ENCODE data around the gene NHSL1. TPM values are rescaled to one million over a fixed set of nuclear protein-coding genes. Genes with fewer than 3 reads are reported as not detected.

NHSL1 gene
- total RNA-seq, 2 donors from 2014 or later: 82.8 to 94.8 TPM

DNA sequence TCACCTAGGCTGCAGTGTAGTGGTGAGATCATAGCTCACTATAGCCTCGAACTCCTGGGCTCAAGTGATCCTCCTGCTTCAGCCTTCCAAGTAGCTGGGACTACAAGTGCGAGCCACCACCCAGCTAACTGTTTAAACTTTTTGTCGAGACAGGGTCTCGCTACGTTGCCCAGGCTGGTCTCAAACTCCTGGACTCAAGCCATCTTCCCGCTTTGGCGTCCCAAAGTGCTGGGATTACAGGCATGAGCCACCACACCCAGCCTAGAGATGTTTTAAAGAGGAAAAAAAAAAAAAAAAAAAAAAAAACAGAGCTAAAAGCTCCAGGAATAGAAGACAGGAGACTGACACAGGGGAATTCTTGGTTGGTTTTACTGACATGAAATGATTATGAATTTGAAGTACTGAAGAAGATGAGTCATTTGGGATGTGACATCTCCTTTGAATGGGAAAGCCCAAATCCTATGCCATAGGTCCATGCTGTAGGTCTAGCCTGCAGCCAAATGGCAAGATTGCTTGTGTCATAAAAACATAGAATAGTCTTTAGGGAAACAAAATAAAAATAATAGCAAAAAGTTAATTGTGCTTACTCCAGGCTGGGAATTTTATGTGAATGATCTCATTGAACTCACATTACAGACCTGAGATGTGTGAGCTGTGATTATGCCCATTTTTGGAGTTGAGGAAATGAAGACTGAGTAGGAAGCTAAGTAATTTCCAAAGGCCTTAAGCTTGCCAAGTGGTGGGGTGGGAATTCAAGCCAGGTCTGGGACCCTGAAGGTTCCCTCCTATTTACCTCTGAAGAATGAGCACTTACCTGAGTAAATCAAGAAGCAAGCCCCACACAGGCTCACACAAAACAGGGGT is 24.3 kb upstream of the NHSL1 start:
- Histone ChIP-seq H3K27me3 (no peaks in the 10 kb centered on the region), H3K9me3 (no peaks in the 10 kb centered on the region), H3K9ac (ENCODE audit: low read depth in 2 of 2, low read length in 2 of 2) (no peak overlapping the region), H3K4me1 (no peaks in the 10 kb centered on the region), H3K36me3 (no peaks in the 10 kb centered on the region), H3K4me3 (no peak overlapping the region), H3K27ac (no peak overlapping the region)
- TF ChIP-seq, protein P1, sequence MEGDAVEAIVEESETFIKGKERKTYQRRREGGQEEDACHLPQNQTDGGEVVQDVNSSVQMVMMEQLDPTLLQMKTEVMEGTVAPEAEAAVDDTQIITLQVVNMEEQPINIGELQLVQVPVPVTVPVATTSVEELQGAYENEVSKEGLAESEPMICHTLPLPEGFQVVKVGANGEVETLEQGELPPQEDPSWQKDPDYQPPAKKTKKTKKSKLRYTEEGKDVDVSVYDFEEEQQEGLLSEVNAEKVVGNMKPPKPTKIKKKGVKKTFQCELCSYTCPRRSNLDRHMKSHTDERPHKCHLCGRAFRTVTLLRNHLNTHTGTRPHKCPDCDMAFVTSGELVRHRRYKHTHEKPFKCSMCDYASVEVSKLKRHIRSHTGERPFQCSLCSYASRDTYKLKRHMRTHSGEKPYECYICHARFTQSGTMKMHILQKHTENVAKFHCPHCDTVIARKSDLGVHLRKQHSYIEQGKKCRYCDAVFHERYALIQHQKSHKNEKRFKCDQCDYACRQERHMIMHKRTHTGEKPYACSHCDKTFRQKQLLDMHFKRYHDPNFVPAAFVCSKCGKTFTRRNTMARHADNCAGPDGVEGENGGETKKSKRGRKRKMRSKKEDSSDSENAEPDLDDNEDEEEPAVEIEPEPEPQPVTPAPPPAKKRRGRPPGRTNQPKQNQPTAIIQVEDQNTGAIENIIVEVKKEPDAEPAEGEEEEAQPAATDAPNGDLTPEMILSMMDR (IDR thresholded peaks at IDR 0.05): no peak
- no peak for DNase-seq
- intact Hi-C loops (cut with DNase I): no loop called here

GRCh38 chr6:138522611-138523010 is 23.3 kb upstream of the NHSL1 start:
- intact Hi-C loops (cut with DNase I): no loop called here
- Histone ChIP-seq H3K9ac (ENCODE audit: low read depth in 2 of 2, low read length in 2 of 2) (no peak overlapping the region), H3K36me3 (no peaks in the 10 kb centered on the region), H3K9me3 (no peaks in the 10 kb centered on the region), H3K4me1 (no peaks in the 10 kb centered on the region), H3K27ac (no peak overlapping the region), H3K27me3 (no peaks in the 10 kb centered on the region), H3K4me3 (no peak overlapping the region)
- DNase-seq: no peak
- TF ChIP-seq, protein P1 (IDR thresholded peaks at IDR 0.05): no peak

DNA sequence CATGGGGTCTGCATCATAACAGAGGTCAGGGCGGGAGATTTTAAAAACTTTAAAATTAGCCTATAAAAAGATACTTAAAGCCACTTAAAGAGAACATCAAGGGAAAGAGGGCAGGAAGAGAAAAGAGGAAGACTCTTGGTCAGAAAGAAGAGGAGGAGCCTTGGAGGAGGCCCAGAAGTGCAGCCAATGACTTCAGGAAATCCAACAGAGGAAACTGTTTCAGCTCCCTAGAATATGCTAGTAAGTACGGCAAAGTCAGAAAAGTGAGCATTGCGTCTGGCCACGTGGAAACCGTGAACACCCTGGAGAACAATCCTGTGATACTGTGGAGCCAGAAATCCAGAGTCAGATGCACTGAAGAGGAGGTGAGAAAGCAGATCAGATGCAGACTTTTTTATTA is 22.5 kb upstream of the NHSL1 start:
- no peaks in the 10 kb centered on the region for H3K4me1 ChIP-seq
- H3K27me3 ChIP-seq: no peaks in the 10 kb centered on the region
- H3K27ac ChIP-seq: no peak overlapping the region
- H3K36me3 ChIP-seq: no peaks in the 10 kb centered on the region
- DNase-seq: no peak
- H3K9ac ChIP-seq (ENCODE audit: low read depth in 2 of 2, low read length in 2 of 2): no peak overlapping the region
- TF ChIP-seq, protein P1 (IDR thresholded peaks at IDR 0.05): no peak
- intact Hi-C loops (cut with DNase I): no loop called here
- H3K9me3 ChIP-seq: no peaks in the 10 kb centered on the region
- H3K4me3 ChIP-seq: no peak overlapping the region

GRCh38 chr6:138520463-138520862 is 21.2 kb upstream of the NHSL1 start:
- no peaks in the 10 kb centered on the region for H3K27me3 ChIP-seq
- TF ChIP-seq, protein P1 (IDR thresholded peaks at IDR 0.05): peak; percentile 24
- H3K4me1 ChIP-seq: no peaks in the 10 kb centered on the region
- H3K9me3 ChIP-seq: no peaks in the 10 kb centered on the region
- H3K4me3 ChIP-seq: no peak overlapping the region
- H3K9ac ChIP-seq (ENCODE audit: low read depth in 2 of 2, low read length in 2 of 2): no peak overlapping the region
- H3K36me3 ChIP-seq: no peaks in the 10 kb centered on the region
- no peak overlapping the region for H3K27ac ChIP-seq
- no peak for DNase-seq
- intact Hi-C loops (cut with DNase I): no loop called here

DNA sequence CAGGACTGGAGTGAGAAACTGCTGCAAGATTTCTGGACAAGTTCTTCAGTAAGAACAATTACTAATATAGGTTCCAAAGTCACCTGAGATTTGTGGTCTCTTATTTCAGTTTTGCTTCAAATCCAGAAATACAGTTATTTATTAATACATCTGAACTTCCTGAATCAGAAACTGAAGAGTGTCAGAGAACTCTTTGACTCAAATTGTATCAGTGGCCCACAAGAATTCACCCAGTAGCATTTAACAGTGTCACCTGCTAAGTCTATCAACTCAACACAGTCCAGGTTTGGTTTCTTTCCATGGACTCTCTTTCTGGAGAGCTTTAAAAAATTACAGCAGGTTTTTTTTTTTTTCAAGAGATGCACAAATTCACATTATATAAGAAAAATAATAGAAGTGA is 18.8 kb upstream of the NHSL1 start:
- H3K27ac ChIP-seq: no peak overlapping the region
- H3K4me3 ChIP-seq: no peak overlapping the region
- H3K9me3 ChIP-seq: no peaks in the 10 kb centered on the region
- H3K36me3 ChIP-seq: no peaks in the 10 kb centered on the region
- no peaks in the 10 kb centered on the region for H3K27me3 ChIP-seq
- no peaks in the 10 kb centered on the region for H3K4me1 ChIP-seq
- intact Hi-C loops (cut with DNase I): loop anchor here (5.0 to 10.0 kb wide), 2 partner anchors 69 to 247 kb away; no protein-coding TSS in a partner anchor
- DNase-seq: no peak
- no peak overlapping the region for H3K9ac ChIP-seq (ENCODE audit: low read depth in 2 of 2, low read length in 2 of 2)
- TF ChIP-seq, protein P1 (IDR thresholded peaks at IDR 0.05): no peak
